GM21786 (cell line): ENCODE data around the gene CD93.

ENCODE experiments used
- ATAC-seq: cut with Tn5 transposase; IDR thresholded peaks from one replicate; pipeline ENCODE4 v1.9.1; 2021; ENCODE audit not compliant: unreplicated experiment

The CD93 gene

GRCh38 chr20:23061734-23062561 is 24.2 kb downstream of the CD93 start:
- ATAC-seq, result no peak

GRCh38 chr20:23061262-23061661 is 24.9 kb downstream of the CD93 start:
- ATAC-seq, result no peak

- no peak for ATAC-seq
Measured at GRCh38 chr20:23060629-23061028, 25.5 kb downstream of the CD93 start.

GRCh38 chr20:23059846-23060245 is 26.3 kb downstream of the CD93 start:
- ATAC-seq, result no peak

- ATAC-seq, result no peak
Measured at GRCh38 chr20:23059001-23059400, 27.1 kb downstream of the CD93 start.

- ATAC-seq, result no peak
Measured at GRCh38 chr20:23058240-23058639, 27.9 kb downstream of the CD93 start.

GRCh38 chr20:23052904-23053303 is 33.2 kb downstream of the CD93 start:
- no peak for ATAC-seq

GRCh38 chr20:23050847-23051627 is 35.1 kb downstream of the CD93 start:
- ATAC-seq, result no peak

- ATAC-seq, result no peak
Measured at GRCh38 chr20:23050076-23050838, 35.9 kb downstream of the CD93 start.

- no peak for ATAC-seq
Measured at GRCh38 chr20:23049201-23050075, 36.7 kb downstream of the CD93 start, which contains the start of gene THBD. Gene THBD, minus strand, starts transcription at chr20:23049672. Its CDS starts 168 bp downstream, at chr20:23049504.

GRCh38 chr20:23048283-23049200 is 37.6 kb downstream of the CD93 start:
- no peak for ATAC-seq

- ATAC-seq, result no peak
Measured at GRCh38 chr20:23047738-23048214, 38.3 kb downstream of the CD93 start.

GRCh38 chr20:23047001-23047737 is 39.0 kb downstream of the CD93 start:
- ATAC-seq, result no peak

GRCh38 chr20:23046431-23046830 is 39.7 kb downstream of the CD93 start:
- ATAC-seq, result no peak

GRCh38 chr20:23043376-23043775 is 42.7 kb downstream of the CD93 start:
- ATAC-seq, result no peak

GRCh38 chr20:23042270-23042669 is 43.9 kb downstream of the CD93 start:
- no peak for ATAC-seq

GRCh38 chr20:23039885-23040508 is 46.1 kb downstream of the CD93 start:
- no peak for ATAC-seq
